Endothelial cell (in vitro differentiated cells): ENCODE results near the gene XYLT1. TPM values are rescaled to one million over a fixed set of nuclear protein-coding genes. Genes with fewer than 3 reads are reported as not detected.
"Not testable (repeated sequence)": the region's sequence is repeated elsewhere in the genome, so short reads cannot be mapped to it uniquely, and the experiment has no call there.

Experiments used
- DNase-seq: peaks from one replicate; pipeline ENCODE4 v3.0.0; 2021; ENCODE audit warnings: low spot score
- H3K27ac Mint-ChIP-seq: one replicate; pipeline ENCODE4 v1.8.0; 2021; ENCODE audit warnings: mixed read lengths, inconsistent platforms; ENCODE audit not compliant: unreplicated experiment
- H3K27me3 Mint-ChIP-seq: one replicate; pipeline ENCODE4 v1.8.0; 2021; ENCODE audit warnings: mild to moderate bottlenecking, moderate library complexity, mixed read lengths, inconsistent platforms; ENCODE audit not compliant: unreplicated experiment
- H3K36me3 Mint-ChIP-seq: one replicate; pipeline ENCODE4 v1.8.0; 2021; ENCODE audit warnings: mild to moderate bottlenecking, low read depth, mixed read lengths, inconsistent platforms; ENCODE audit not compliant: unreplicated experiment
- H3K4me1 Mint-ChIP-seq: one replicate; pipeline ENCODE4 v1.8.0; 2021; ENCODE audit warnings: mild to moderate bottlenecking, mixed read lengths, inconsistent platforms; ENCODE audit not compliant: unreplicated experiment
- H3K4me3 Mint-ChIP-seq: one replicate; pipeline ENCODE4 v1.8.0; 2021; ENCODE audit warnings: mild to moderate bottlenecking, mixed read lengths, inconsistent platforms; ENCODE audit not compliant: unreplicated experiment
- H3K9me3 Mint-ChIP-seq: one replicate; pipeline ENCODE4 v1.8.0; 2021; ENCODE audit warnings: mixed read lengths, inconsistent platforms; ENCODE audit not compliant: unreplicated experiment
- total RNA-seq: library from RNA; stranded (reverse); fragmentation: NEBNext Ultra II Directional; extraction: Animal tissue kit (Norgen Biotek cat#: 25700); gene quantifications from one replicate; pipeline ENCODE4 v1.2.1, GENCODE V29; 2021; ENCODE audit not compliant: unreplicated experiment
- TF ChIP-seq, protein P1 (sequence below): fragments of 200-600 bp; sonication (generic); IDR thresholded peaks from one replicate; pipeline ENCODE4 v1.5.0; 2021; ENCODE audit warnings: antibody characterized with exemption; ENCODE audit not compliant: unreplicated experiment

The XYLT1 gene
- total RNA-seq, 1 donor from 2014 or later = 11.1 TPM

DNA sequence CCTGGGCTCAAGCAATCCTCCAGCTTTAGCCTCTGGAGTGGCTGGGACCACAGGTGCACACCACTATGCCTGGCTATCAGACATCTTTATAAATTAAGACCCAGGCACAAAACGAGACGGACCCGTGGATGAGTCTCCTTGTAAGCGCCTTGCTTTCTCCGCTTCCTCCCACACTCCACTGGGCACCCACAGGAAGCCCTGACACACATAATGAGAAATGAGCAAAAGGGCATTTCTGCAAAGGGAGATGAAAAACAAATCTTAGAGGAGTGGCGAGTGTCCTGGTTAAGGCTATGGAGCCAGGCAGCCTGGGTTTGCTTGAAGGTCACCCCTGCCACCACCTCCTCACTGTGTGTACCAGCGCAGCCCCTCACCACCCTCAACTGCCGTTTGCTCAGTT lies 56.3 kb downstream of the XYLT1 start:
- Mint-ChIP-seq H3K4me3 (no peak overlapping the region), H3K27me3 (no peaks in the 10 kb centered on the region), H3K9me3 (no peaks in the 10 kb centered on the region), H3K36me3 (no peaks in the 10 kb centered on the region), H3K27ac (no peak overlapping the region), H3K4me1 (no peaks in the 10 kb centered on the region)
- TF ChIP-seq, protein P1, sequence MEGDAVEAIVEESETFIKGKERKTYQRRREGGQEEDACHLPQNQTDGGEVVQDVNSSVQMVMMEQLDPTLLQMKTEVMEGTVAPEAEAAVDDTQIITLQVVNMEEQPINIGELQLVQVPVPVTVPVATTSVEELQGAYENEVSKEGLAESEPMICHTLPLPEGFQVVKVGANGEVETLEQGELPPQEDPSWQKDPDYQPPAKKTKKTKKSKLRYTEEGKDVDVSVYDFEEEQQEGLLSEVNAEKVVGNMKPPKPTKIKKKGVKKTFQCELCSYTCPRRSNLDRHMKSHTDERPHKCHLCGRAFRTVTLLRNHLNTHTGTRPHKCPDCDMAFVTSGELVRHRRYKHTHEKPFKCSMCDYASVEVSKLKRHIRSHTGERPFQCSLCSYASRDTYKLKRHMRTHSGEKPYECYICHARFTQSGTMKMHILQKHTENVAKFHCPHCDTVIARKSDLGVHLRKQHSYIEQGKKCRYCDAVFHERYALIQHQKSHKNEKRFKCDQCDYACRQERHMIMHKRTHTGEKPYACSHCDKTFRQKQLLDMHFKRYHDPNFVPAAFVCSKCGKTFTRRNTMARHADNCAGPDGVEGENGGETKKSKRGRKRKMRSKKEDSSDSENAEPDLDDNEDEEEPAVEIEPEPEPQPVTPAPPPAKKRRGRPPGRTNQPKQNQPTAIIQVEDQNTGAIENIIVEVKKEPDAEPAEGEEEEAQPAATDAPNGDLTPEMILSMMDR = no peak
- DNase-seq = no peak

DNA sequence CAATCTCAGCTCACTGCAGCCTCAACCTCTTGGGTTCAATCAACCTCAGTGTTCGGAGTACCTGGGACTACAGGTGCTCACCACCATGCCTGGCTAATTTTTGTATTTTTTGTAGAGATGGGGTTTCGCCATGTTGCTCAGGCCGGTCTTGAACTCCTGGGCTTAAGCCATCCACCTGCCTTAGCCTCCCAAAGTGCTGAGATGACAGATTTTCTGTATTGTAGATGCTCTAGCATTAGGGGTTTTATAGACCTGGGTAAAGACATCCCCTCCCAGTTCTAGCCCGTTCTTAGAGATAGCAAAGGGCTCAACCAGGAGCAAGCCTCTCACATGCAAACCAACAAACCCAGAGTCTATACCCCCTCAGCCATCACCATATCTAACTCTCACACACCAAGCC lies 57.3 kb downstream of the XYLT1 start:
- H3K27ac Mint-ChIP-seq = no peak overlapping the region
- H3K9me3 Mint-ChIP-seq = no peaks in the 10 kb centered on the region
- H3K4me1 Mint-ChIP-seq = no peaks in the 10 kb centered on the region
- no peaks in the 10 kb centered on the region for H3K36me3 Mint-ChIP-seq
- DNase-seq = no peak
- no peaks in the 10 kb centered on the region for H3K27me3 Mint-ChIP-seq
- TF ChIP-seq, protein P1 = no peak
- H3K4me3 Mint-ChIP-seq = no peak overlapping the region

DNA sequence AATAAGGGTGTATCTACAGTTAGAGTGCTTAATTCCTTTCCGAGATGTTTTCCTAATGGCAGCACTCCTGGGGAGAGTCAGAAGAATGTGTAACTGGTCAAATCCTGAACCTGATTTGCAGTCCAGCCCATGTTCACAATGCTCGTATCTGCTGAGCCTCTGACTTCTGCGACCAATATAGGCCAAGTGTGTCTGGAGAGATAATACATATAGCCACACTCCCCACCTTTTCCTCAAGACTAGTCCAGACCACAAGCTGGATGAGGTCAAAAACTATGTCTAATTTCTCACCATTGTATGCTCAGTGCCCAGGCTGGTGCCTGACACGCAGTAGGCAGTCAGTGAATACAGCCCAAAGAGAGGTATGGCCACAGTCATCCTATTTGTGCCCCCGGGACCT lies 58.0 kb downstream of the XYLT1 start:
- H3K36me3 Mint-ChIP-seq = no peaks in the 10 kb centered on the region
- TF ChIP-seq, protein P1 = no peak
- no peak for DNase-seq
- no peak overlapping the region for H3K4me3 Mint-ChIP-seq
- no peaks in the 10 kb centered on the region for H3K4me1 Mint-ChIP-seq
- H3K27ac Mint-ChIP-seq = no peak overlapping the region
- no peaks in the 10 kb centered on the region for H3K27me3 Mint-ChIP-seq
- no peaks in the 10 kb centered on the region for H3K9me3 Mint-ChIP-seq

DNA sequence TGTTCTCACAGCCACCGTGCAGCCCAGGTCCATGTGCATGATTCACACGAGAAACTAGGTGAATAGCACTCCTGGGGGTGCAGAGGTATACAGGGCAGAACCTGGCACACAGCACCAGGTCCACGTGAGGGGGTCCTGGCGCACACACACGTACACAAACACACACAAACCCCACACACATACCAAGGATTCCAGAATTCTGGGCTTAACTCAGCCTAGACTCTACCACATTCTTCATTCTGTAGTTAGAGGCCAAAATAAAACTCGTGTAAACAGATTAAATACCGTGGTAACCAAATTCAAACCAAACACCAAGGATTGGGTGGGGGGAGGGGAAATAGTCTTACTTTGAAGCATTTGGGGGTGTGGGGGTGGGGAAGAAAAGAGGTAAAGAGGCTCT lies 58.5 kb downstream of the XYLT1 start:
- Mint-ChIP-seq H3K9me3 (no peaks in the 10 kb centered on the region), H3K4me1 (no peaks in the 10 kb centered on the region), H3K36me3 (no peaks in the 10 kb centered on the region), H3K27me3 (no peaks in the 10 kb centered on the region), H3K27ac (no peak overlapping the region), H3K4me3 (no peak overlapping the region)
- TF ChIP-seq, protein P1 = no peak
- DNase-seq = no peak

DNA sequence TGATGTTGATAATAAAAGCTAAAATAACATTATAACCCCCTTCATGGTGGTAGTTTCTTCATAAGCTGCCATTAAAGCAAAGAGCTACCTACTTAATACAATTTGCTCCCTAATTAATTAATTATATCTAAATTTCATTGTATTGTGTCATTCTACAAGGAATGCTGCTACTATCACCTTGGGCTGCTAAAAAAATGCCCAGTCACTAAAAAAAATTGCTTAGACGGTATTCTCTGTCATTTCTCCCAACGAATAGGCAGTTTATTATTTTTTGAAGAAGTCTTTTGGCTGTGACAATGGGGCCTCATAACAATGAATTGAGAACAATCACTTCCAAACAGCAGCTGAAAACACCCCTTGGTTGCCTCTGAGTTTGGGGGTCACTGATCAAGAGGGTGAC lies 59.5 kb downstream of the XYLT1 start:
- DNase-seq = no peak
- TF ChIP-seq, protein P1 = no peak
- Mint-ChIP-seq H3K9me3 (no peaks in the 10 kb centered on the region), H3K4me3 (no peak overlapping the region), H3K27ac (no peak overlapping the region), H3K36me3 (no peaks in the 10 kb centered on the region), H3K4me1 (no peaks in the 10 kb centered on the region), H3K27me3 (no peaks in the 10 kb centered on the region)

DNA sequence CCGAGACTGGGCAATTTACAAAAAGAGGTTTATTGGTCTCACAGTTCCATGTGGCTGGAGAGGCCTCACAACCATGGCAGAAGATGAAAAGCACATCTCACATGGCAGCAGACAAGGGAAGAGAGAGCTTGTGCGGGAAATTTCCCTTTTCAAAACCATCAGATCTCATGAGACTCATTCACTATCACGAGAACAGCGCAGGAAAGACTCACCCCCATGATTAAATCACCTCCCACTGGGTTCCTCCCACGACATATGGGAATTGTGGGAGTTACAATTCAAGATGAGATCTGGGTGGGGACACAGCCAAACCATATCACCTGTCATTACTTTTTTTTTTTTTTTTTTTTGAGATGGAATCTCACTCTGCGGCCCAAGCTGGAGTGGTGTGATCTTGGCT lies 60.4 kb downstream of the XYLT1 start:
- not testable (repeated sequence) for H3K36me3 Mint-ChIP-seq, DNase-seq, H3K27ac Mint-ChIP-seq, H3K9me3 Mint-ChIP-seq, H3K4me3 Mint-ChIP-seq, H3K4me1 Mint-ChIP-seq, H3K27me3 Mint-ChIP-seq
